SJCRH30 (cell line): ENCODE results near the gene OR8B12. TPM values are rescaled to one million over a fixed set of nuclear protein-coding genes. Genes with fewer than 3 reads are reported as not detected.

Source experiments
- DNase-seq, 2 experiments: peaks; one replicate each; pipeline ENCODE4 v3.0.0-alpha.2; 2015 to 2020
- H3K27ac ChIP-seq: fragments of 250-450 bp; sonication (Bioruptor Pico); 2 replicates; pipeline ENCODE4 v1.5.1; 2020; ENCODE audit warnings: mild to moderate bottlenecking, moderate library complexity
- H3K27me3 ChIP-seq: fragments of 250-450 bp; sonication (Bioruptor Pico); 2 replicates; pipeline ENCODE4 v1.5.1; 2020; ENCODE audit warnings: mild to moderate bottlenecking, moderate library complexity
- H3K36me3 ChIP-seq: fragments of 250-450 bp; sonication (Bioruptor Pico); 2 replicates; pipeline ENCODE4 v1.5.1; 2020; ENCODE audit warnings: mild to moderate bottlenecking, moderate library complexity
- H3K4me1 ChIP-seq: fragments of 250-450 bp; sonication (Bioruptor Pico); 2 replicates; pipeline ENCODE4 v1.5.1; 2020; ENCODE audit warnings: mild to moderate bottlenecking, moderate library complexity
- H3K4me3 ChIP-seq: fragments of 250-450 bp; sonication (Bioruptor Pico); 2 replicates; pipeline ENCODE4 v1.5.1; 2020; ENCODE audit warnings: mild to moderate bottlenecking, moderate library complexity
- H3K9me3 ChIP-seq: fragments of 250-450 bp; sonication (Bioruptor Pico); replicated peaks from 2 replicates; pipeline ENCODE4 v1.5.1; 2020; ENCODE audit warnings: mild to moderate bottlenecking, moderate library complexity
- total RNA-seq: library from RNA; depleted of rRNA; stranded (reverse); fragments of >200 nt; shearing (Covaris generic); gene quantifications from 2 replicates; pipeline ENCODE4 v1.2.3, GENCODE V29; 2014; rRNA removed

OR8B12 gene
- total RNA-seq, 1 experiment from 2014 or later, result not detected

GRCh38 chr11:124493016-124493655 lies 50.3 kb downstream of the OR8B12 start:
- no peaks in the 10 kb centered on the region for H3K36me3 ChIP-seq
- H3K9me3 ChIP-seq, result no peaks in the 10 kb centered on the region
- H3K27ac ChIP-seq, result no peak overlapping the region
- DNase-seq, result no peak
- no peak overlapping the region for H3K4me3 ChIP-seq
- H3K4me1 ChIP-seq, result no peaks in the 10 kb centered on the region
- no peaks in the 10 kb centered on the region for H3K27me3 ChIP-seq

Other genes starting within 250 kb of the OR8B12 start
- gene OR8D1, start 229.7 kb downstream of the OR8B12 start, total RNA-seq, result not detected in 2 replicates
- gene OR8D2, start 223.5 kb downstream of the OR8B12 start, total RNA-seq, result not detected in 2 replicates
- gene OR8B2, start 159.2 kb downstream of the OR8B12 start, total RNA-seq, result not detected in 2 replicates
- not detected in 2 replicates for gene OR8B3, start 144.6 kb downstream of the OR8B12 start, total RNA-seq
- not detected in 2 replicates for gene OR8B4, start 118.8 kb downstream of the OR8B12 start, total RNA-seq
- gene OR8B8, start 98.0 kb downstream of the OR8B12 start, total RNA-seq, result not detected in 2 replicates
- not detected in 2 replicates for gene OR8A1, start 26.3 kb upstream of the OR8B12 start, total RNA-seq
- gene PANX3, start 67.8 kb upstream of the OR8B12 start, total RNA-seq, result not detected in 2 replicates
- gene TBRG1, start 79.2 kb upstream of the OR8B12 start, total RNA-seq, result 11.9 and 14.4 TPM in 2 replicates
- gene SIAE, start 130.1 kb upstream of the OR8B12 start, total RNA-seq, result 0.43 and 0.63 TPM in 2 replicates
- 4.0 and 6.0 TPM in 2 replicates for gene SPA17, start 130.2 kb upstream of the OR8B12 start, total RNA-seq
- 4.5 and 4.6 TPM in 2 replicates for gene NRGN, start 196.3 kb upstream of the OR8B12 start, total RNA-seq
- gene VSIG2, start 208.6 kb upstream of the OR8B12 start, total RNA-seq, result not detected in 2 replicates
- 0.16 TPM in 1 of 2 replicates, not detected in the other for gene ESAM, start 218.6 kb upstream of the OR8B12 start, total RNA-seq